Measurements from ENCODE around the gene EID2B.

- TF ChIP-seq CTCF (conservative IDR thresholded peaks at IDR 0.05) = no peak
- TF ChIP-seq EZH2 (IDR thresholded peaks at IDR 0.05; ENCODE audit: low read depth) = no peak
Measured at GRCh38 chr19:39514840-39515550, 17.7 kb downstream of the EID2B start, which contains the start of gene SELENOV.
